HG02938 (cell line): ENCODE measurements around the gene RASSF7.

Experiments used
- ATAC-seq: cut with Tn5 transposase; IDR thresholded peaks from one replicate; pipeline ENCODE4 v1.9.1; 2021; ENCODE audit warnings: mild to moderate bottlenecking, moderate library complexity; ENCODE audit not compliant: unreplicated experiment

Gene RASSF7

DNA sequence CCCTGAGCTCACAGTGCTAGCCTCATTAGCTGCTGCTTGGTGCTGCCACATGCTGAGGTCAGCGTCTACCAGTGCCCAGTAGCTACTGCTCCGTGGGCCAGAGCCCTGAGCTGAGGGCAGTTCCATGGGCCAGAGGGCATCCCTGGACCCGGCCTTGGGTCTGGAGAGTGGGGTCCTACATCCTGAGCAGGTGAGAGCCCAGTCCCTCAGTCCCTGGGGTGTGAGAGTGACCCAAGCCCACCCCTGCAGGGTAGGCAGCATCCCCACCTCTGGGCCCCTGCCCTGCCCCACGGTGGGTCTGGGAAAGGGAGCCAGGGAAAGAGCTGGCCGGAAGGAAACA is 10.1 kb upstream of the RASSF7 start:
- ATAC-seq, result no peak

- ATAC-seq, result no peak
Measured at GRCh38 chr11:551131-551530, 9.6 kb upstream of the RASSF7 start.

- no peak for ATAC-seq
Measured at GRCh38 chr11:551596-551995, 9.2 kb upstream of the RASSF7 start.

GRCh38 chr11:553083-553987 is 7.4 kb upstream of the RASSF7 start:
- no peak for ATAC-seq

DNA sequence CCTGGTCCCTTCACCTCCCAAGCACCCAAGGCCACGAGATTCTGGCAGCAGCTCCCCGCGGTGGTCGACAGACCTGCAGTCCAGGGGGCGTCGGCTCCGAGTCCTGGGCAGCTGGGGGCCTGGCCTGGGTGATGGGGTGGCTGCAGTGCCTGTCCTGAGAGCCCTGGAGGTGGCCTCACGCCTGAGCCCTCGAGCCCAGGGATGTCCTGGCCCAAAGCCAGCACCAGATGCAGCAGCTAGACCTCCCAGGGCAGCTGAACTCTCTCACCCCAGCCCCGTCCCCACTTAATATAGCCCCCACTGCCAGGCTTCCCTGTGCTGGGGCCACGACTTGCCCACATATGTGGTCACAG is 6.8 kb upstream of the RASSF7 start:
- ATAC-seq, result no peak

DNA sequence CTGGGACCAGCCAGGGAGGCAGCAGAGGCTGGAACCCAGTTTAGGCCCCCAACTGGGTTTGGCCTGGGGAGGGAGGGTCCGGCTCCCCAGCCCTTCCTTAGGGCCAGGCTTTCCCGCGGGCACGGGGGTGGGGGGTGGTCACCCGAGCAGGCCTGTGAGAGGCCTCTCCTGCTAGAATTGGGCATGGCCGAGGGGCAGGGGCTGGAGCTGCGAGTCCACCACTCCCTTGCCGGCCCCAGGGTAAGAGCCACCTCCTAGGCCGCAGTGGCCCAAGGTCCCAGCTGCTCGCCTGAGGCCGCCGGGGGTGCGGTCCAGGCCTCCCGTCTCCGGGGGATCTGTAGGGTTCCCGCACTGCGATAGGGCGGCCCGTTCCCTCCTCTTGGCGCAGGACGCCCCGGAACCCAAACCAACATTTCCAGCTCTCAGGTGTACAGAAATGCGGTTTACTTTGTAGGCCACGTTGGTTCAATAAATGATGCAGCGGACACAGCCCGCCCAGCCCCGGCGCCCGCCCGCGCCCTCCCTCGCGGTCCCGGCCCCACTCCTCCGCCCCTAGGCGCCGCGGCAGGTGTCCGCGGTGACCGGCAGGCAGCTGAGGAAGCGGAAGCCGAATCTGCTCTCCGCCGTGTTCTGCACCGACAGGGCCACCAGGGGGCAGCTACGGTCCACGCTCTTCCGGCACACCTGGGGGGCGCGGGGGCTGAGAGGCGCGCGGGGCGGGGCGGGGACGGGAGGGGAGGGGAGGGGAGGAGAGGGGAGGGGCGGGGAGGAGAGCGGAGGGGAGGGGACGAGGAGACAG is 6.1 kb upstream of the RASSF7 start:
- ATAC-seq, result peak; percentile 44

GRCh38 chr11:555227-555779 is 5.5 kb upstream of the RASSF7 start:
- no peak for ATAC-seq

DNA sequence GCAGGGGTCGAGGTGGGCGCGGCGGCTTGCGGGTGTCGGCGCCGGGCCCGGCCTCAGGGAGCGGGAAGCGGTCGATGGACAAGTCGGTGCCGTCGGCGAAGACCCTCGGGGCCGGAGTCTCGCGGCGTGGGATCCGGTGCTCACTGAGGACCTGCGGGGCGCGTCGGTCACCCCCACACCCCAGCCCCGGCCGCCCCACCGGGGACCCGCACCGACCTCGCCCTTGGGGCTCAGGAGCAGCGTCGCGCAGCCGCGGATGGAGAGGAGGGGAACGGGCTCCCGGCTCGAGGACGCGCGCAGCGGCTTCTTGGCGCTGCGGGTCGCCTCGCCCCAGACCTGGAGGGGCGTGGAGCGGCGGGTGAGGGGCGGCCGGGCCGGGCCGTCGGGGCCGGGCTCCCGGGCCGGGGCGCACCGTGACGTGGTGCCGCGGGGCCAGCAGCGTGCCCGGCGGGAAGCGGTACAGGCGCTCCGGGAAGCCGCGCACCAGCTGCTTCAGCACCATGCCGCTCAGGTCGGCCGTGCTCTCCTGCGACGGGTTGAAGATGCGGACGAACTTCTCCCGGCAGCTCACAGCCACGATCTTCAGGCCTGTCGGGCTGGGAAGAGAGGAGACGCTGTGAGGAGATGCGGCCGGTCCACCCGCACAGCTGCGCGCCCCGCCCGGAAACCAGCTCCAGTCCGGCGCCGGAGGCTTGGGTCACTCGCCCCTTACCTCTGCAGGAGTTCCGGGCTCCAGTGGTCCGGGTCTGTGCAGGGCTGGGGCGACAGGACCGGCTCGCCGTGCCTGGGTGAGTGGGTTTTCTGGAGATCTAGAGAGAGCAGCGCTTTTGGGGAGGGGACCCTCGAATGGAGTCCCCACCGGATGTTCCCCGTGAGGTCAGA is 4.7 kb upstream of the RASSF7 start:
- ATAC-seq, result no peak

- ATAC-seq, result no peak
Measured at GRCh38 chr11:556662-557256, 4.0 kb upstream of the RASSF7 start.

DNA sequence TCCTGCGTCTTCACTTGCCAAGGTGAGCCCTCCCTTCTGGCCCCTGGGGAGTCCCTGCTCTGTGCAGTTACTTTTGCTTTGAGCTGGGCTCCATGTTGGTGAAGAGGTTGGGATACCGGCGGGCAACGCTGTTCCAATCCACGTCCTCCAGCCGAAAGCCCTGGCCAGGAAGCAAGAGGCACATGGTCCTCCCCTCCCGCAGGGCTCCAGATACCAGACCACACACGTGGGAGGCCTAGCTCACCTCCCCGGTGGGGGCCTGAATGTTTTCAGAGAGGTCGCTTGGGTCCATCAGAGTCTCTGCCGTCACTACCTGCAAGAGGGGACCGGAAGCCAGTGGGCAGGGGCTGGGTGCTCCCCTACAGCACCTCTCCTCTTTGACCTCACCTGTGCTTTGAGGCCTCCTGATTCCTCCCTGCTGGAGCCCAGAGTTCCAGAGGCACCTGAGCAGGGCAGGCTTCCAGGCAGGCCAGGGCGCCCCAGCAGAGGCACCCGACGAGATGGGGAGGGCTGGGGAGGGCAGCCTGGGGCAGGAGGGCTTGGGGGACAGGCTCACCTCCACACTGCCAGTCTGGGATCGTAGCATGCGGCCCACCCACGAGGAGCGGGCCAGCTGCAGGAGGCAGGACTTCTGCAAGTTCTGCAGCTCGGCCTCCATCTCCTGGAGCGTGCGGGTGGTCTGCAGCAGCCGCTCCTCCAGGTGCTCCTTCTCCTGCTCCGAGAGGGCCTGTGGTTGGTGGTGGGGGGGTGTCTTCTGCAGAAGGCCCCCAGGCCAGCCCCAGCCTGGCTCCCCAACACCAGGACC is 3.2 kb upstream of the RASSF7 start:
- ATAC-seq, result no peak

GRCh38 chr11:558503-558902 is 2.3 kb upstream of the RASSF7 start:
- ATAC-seq, result no peak

DNA sequence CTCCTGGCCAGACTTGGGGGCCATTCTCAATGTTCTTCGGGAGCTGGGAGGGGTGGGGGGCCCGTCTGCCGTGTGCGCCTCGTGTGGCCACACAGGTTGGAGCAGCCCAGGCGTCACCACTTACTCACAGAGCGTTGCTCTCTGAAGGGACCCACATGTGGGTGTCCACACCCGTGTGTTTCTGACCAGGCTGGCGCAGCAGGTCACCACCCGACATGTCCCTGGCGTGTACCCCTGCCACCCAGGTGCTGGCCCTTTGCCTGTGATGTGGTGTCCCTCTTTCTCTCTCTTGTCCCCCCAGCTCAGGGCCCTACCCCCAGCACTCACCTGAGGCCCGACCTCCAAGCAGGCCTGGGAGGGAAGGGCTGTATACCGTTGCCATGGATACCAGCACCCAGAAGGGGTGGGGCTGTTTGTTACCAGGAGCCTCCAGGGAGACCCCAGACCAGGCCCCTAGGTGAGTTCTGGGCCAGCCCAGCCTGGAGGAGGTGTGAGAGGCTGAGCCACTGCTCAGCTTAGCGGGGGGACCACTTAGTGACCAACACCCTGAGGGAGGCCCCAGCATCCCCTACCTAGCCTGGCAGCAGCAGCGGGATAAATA is 1.6 kb upstream of the RASSF7 start:
- no peak for ATAC-seq

DNA sequence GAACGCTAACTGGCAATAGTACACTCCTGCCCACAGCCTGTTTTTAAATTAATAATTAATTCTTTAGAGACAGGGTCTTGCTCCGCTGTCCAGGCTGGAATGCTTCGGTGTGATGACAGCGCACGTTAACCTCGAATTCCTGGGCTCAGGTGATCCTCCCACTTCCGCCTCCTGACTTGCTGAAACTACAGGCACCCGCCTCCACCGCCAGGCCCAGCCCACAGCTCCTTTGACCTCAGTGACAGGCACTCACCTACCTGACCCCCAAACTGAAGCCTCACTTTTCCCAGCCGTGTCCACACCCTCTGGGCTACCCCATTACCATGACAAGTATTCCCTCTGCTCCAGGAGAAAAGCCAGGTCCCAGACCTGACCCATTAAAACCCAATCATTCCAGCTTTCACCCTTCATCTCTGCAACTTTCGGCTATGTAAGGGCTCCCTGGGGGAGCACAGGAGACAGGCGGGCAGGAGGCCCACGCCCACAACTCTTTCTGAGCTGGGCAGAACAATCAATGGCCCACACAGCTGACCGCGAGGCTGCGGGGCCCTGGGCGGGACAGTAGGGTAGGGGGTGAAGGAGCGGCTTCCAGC is 962 bp upstream of the RASSF7 start:
- ATAC-seq, result no peak

DNA sequence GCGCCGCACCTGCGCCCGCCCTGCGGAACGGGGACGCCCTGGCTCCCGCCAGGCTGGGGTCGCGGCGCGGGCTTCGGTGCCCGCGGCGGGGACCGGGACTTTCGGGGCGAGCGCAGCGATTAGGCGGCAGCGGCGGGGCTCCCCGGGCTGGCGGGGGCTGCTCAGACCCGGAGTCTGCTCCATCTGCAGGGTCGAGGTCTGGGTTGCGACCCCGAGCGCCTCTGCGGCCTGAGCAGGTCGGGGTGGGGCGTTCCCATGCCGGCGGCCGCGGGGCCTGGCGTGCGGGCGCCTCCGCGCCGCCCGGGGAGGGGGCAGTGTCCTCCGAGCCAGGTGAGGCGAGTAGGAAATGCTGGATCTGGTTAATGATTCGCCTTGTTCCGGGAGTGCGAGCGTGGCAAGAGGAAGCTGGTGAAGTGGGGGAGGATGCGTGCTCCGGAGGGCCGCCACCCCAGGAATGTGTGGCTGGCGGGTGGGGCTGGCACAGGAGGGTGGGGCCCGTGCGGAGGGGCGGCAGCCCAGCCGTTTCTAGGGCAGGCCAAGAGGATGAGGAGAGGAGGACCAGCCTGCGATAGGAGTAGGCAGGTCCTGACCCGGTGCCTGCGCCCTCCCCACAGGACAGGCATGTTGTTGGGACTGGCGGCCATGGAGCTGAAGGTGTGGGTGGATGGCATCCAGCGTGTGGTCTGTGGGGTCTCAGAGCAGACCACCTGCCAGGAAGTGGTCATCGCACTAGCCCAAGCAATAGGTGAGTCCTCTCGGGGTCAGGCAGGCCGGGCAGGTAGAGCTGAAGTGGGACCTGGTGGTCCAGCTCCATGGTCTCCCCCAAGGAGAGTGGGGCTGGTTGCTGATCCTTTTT is 606 bp downstream of the RASSF7 start:
- peak; percentile 12 for ATAC-seq

- no peak for ATAC-seq
Measured at GRCh38 chr11:562046-562645, 1.4 kb downstream of the RASSF7 start.

GRCh38 chr11:563066-563811 is 2.5 kb downstream of the RASSF7 start:
- no peak for ATAC-seq
